ENCODE measurements around the gene CFAP100. TPM values are rescaled to one million over a fixed set of nuclear protein-coding genes. Genes with fewer than 3 reads are reported as not detected.

CFAP100 gene
- total and polyA plus RNA-seq, 10 of the 15 experiments (the other 5 are each of a cell fraction or from before 2014, with no cell fraction given): 0.04 to 0.27 TPM; not detected in 8

DNA sequence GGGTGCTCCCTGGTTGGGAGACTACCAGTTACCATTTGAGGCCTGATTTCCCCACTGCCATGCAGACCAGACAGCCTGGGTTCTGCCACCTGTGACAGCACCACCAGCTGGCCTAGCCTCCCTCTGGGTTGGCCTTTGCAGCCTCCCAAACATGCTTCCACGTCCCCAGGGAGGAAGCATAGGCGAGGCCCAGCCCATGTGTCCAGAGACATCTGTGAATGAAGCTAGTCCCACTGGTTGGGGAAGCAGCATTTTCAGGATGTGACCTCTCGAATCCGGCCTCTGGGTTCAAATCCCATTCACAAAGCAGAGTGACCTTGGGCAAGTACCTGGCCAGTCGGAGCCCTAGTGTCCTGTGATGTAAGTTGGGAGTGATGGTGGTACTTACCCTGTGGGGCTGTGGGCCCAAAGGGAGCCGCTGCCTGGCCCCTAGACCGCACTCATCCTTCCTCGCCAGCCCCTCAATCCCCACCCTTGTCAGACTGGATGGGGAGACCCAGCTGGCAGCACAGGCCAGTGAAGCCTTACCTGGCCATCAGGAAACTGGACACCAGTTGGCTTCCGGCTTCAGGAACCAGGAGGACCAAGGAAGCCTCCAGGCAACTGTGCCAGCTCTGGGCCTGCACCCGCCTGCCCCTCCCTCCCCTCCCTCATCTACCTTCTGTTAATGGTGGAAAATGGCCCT, 43.5 kb upstream of the CFAP100 start:
- H3K4me3 ChIP-seq: no peak overlapping the region
- no peaks in the 10 kb centered on the region for H3K36me3 ChIP-seq (ENCODE audit: control insufficient read depth in 2 of 2, insufficient read depth in 2 of 2, low read length in 1 of 2)
- ATAC-seq (no peak), FAIRE-seq (no peak), DNase-seq (ENCODE audit: low read depth, low spot score) (no peak)
- no peak overlapping the region for H3K27ac ChIP-seq (ENCODE audit: control insufficient read depth, insufficient read depth)
- WGBS (ENCODE audit: insufficient coverage, insufficient replicate concordance, low lambda C conversion rate, missing lambda C conversion rate): 41% methylated on average over 10 of the region's 10 CpGs
- ChIA-PET POLR2A (no interaction called here), RAD21 (ENCODE audit: unreplicated experiment) (no interaction called here), CTCF (no interaction called here), SMC1A (ENCODE audit: uncharacterized antibody, unreplicated experiment) (no interaction called here)
- in situ Hi-C loops (cut with MboI): no loop called here
- TF ChIP-seq EED (IDR thresholded peaks at IDR 0.05; ENCODE audit: low read depth): no peak
- TF ChIP-seq POLR2A (IDR thresholded peaks at IDR 0.05; ENCODE audit: low read depth, low read length): no peak
- TF ChIP-seq, protein P1, sequence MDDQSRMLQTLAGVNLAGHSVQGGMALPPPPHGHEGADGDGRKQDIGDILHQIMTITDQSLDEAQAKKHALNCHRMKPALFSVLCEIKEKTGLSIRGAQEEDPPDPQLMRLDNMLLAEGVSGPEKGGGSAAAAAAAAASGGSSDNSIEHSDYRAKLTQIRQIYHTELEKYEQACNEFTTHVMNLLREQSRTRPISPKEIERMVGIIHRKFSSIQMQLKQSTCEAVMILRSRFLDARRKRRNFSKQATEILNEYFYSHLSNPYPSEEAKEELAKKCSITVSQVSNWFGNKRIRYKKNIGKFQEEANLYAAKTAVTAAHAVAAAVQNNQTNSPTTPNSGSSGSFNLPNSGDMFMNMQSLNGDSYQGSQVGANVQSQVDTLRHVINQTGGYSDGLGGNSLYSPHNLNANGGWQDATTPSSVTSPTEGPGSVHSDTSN (IDR thresholded peaks at IDR 0.05; ENCODE audit: insufficient replicate concordance, low read depth, low read length): no peak
- TF ChIP-seq MEF2B (IDR thresholded peaks at IDR 0.05; ENCODE audit: partially characterized antibody, poor library complexity, severe bottlenecking): no peak
- TF ChIP-seq, protein P2, sequence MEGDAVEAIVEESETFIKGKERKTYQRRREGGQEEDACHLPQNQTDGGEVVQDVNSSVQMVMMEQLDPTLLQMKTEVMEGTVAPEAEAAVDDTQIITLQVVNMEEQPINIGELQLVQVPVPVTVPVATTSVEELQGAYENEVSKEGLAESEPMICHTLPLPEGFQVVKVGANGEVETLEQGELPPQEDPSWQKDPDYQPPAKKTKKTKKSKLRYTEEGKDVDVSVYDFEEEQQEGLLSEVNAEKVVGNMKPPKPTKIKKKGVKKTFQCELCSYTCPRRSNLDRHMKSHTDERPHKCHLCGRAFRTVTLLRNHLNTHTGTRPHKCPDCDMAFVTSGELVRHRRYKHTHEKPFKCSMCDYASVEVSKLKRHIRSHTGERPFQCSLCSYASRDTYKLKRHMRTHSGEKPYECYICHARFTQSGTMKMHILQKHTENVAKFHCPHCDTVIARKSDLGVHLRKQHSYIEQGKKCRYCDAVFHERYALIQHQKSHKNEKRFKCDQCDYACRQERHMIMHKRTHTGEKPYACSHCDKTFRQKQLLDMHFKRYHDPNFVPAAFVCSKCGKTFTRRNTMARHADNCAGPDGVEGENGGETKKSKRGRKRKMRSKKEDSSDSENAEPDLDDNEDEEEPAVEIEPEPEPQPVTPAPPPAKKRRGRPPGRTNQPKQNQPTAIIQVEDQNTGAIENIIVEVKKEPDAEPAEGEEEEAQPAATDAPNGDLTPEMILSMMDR (IDR thresholded peaks at IDR 0.05 in 2 of 3, conservative IDR thresholded peaks at IDR 0.05 in 1 of 3; ENCODE audit: control insufficient read depth in 2 of 3, extremely low read depth in 1 of 3, insufficient read depth in 1 of 3, low read depth in 3 of 3, low read length in 3 of 3): no peak
- no peak for TF ChIP-seq SMAD1 (IDR thresholded peaks at IDR 0.05; ENCODE audit: low read depth, partially characterized antibody)
- no peak for TF ChIP-seq ZNF622 (IDR thresholded peaks at IDR 0.05)
- TF ChIP-seq, protein P3, sequence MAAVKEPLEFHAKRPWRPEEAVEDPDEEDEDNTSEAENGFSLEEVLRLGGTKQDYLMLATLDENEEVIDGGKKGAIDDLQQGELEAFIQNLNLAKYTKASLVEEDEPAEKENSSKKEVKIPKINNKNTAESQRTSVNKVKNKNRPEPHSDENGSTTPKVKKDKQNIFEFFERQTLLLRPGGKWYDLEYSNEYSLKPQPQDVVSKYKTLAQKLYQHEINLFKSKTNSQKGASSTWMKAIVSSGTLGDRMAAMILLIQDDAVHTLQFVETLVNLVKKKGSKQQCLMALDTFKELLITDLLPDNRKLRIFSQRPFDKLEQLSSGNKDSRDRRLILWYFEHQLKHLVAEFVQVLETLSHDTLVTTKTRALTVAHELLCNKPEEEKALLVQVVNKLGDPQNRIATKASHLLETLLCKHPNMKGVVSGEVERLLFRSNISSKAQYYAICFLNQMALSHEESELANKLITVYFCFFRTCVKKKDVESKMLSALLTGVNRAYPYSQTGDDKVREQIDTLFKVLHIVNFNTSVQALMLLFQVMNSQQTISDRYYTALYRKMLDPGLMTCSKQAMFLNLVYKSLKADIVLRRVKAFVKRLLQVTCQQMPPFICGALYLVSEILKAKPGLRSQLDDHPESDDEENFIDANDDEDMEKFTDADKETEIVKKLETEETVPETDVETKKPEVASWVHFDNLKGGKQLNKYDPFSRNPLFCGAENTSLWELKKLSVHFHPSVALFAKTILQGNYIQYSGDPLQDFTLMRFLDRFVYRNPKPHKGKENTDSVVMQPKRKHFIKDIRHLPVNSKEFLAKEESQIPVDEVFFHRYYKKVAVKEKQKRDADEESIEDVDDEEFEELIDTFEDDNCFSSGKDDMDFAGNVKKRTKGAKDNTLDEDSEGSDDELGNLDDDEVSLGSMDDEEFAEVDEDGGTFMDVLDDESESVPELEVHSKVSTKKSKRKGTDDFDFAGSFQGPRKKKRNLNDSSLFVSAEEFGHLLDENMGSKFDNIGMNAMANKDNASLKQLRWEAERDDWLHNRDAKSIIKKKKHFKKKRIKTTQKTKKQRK (IDR thresholded peaks at IDR 0.05; ENCODE audit: low read depth, low read length): no peak
- no peak for TF ChIP-seq CHD2 (IDR thresholded peaks at IDR 0.05; ENCODE audit: borderline replicate concordance, low read depth, low read length)
- H2AFZ ChIP-seq (ENCODE audit: control insufficient read depth, low read depth, low read length): no peak overlapping the region
- BruUV-seq (replicated peaks): no TSS peak
- H4K20me1 ChIP-seq (ENCODE audit: control insufficient read depth, insufficient read depth): no peaks in the 10 kb centered on the region
- intact Hi-C loops (cut with micrococcal nuclease; ENCODE audit: unreplicated experiment): no loop called here
- H3K4me2 ChIP-seq (ENCODE audit: control insufficient read depth, insufficient read depth): no peak overlapping the region
- peaks cover 2 to 8% of the 10 kb centered on the region in 2 experiments; a peak in 2 of 4 replicates for H3K27me3 ChIP-seq (replicated peaks in 1 of 2; ENCODE audit: control insufficient read depth in 2 of 2, insufficient read depth in 2 of 2, low read length in 1 of 2)
- no peak overlapping the region for H3K9ac ChIP-seq (ENCODE audit: control insufficient read depth, insufficient read depth, low read length)
- H3K4me1 ChIP-seq (ENCODE audit: control insufficient read depth, insufficient read depth, low read length): no peaks in the 10 kb centered on the region
- H3K9me3 ChIP-seq (replicated peaks; ENCODE audit: control insufficient read depth, insufficient read depth, low read length): no peaks in the 10 kb centered on the region
- no peaks in the 10 kb centered on the region for H3K79me2 ChIP-seq (ENCODE audit: control insufficient read depth, insufficient read depth, low read length)

All from GM12878 (cell line).